Lung microvascular endothelial cell (primary cell): Measurements from ENCODE around the gene VWF. TPM values are rescaled to one million over a fixed set of nuclear protein-coding genes. Genes with fewer than 3 reads are reported as not detected.
A peak's percentile ranks its signal among the peaks of the same experiment; 100 is the strongest.
"Not testable (repeated sequence)": the region's sequence is repeated elsewhere in the genome, so short reads cannot be mapped to it uniquely, and the experiment has no call there.

Experiments
- DNase-seq, 2 donors: peaks; one replicate each; pipeline versions ENCODE4 v3.0.0 to v3.0.0-alpha.2; 2010; ENCODE audit warnings: low read depth in 2 of 2
- total RNA-seq: library from RNA; depleted of rRNA; stranded (reverse); fragments of >200 nt; gene quantifications from 2 replicates; pipeline ENCODE4 v1.2.1, GENCODE V29; 2014

Gene VWF
- total RNA-seq, 1 donor from 2014 or later: 1,530 TPM

DNA sequence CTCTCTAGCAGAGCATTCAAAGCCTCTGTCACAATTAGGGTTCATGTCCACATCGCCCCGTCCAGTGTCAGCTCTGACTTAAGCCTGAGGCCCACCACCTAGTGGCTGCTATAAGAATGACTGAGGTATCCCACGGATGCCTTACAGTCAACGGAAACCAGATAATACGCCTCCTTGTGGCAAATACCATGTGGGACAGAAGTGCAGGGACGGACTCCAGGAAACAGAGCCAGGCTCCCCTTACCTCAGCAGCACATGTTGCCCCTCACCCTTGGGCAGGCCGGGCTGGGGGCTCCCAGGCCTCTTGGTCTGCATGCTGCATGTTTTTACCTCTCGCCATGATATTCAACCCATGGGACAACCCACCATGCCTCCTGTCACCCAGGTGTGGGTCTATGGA is 86.3 kb downstream of the VWF start:
- peak; percentile 73 to 91 for DNase-seq

DNA sequence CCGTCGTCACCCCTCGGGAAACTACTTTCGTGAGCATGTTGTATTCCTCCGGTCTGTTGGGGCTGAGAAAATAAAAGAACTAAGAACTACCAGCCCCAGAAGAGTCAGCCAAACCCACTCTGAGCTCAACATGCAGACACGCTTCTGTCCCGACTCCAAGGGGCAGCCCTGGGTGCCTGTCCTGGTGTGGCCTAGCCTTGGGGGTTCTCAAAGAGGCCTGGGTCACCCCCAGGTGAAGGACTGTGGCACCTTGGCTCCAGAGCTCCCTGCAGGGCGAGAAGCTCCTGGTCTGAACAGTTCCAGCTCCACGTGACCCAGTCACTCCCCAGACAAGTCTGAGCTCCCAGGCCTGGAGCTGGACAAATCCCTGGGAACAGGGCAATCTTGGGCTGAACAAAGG is 87.0 kb downstream of the VWF start:
- no peak for DNase-seq

DNA sequence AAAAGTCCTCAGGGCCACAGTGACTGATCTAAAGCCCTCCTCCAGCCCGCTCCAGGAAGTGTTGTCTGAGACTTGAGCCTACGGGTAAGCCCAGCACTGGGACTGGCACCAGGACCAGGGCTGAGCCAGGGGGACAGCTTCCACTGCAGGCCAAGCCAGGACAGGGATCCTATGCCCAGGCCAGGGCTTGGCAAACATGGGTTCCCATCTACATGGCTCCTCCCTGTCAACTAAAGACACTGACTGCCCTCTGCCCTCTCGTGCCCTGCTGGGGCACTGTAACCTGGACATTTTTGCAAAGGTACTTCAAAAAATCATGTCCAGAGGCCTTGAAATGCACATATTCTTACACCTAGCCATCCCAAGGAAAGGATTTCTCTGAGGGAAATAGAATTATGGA is 88.0 kb downstream of the VWF start:
- DNase-seq: no peak

DNA sequence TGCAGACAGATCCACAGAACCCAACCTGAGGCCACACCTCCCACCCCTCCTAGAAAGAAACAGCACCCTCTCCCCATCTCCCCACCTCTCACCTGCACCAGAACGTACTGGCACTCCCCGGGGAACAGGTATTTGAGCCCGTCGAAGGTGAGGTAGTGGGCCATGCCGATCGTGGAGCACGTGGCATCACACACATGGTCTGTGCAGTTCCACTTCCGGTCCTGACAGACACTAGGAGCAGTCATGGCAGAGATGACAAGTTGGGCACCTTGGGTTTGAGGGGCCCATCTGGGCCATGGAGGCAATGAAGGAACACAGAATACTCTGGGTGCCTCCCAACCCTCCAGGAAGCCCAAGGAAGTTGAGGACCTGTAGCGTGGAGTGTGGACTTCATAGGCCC is 89.9 kb downstream of the VWF start:
- DNase-seq: no peak

DNA sequence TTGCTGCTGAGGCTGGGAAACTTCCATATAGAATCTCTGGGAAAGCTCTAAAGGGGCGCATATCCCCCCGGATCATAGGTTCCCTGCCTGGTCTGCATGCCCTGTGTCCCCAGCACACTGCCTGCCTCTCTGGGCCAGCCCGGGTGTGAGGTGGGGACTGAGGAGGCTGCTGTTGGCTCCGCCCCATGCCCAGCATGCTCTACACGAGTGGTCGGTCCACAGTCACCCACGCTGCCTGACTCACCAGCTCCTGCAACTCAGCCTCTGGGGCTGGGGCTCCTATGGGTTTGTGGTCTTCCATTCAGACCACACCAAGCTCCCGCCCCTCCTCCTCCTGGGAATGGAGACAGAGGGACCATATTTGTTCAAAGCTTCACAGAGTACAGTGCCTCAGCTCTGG is 90.9 kb downstream of the VWF start:
- DNase-seq: no peak

DNA sequence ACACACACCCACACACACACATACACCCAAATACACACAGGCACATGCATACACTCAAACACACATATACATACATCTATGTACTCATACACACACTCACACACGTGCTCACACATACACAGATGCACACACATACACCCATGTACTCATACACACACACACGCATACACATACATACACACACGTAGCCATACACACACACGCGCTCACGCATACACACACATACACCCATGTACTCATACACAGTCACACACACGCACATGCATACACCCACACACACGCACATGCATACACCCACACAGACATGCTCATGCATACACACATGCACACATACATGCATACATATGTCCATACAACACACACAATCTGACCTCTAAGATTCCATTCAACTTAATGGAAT is 91.7 kb downstream of the VWF start:
- DNase-seq: no peak

DNA sequence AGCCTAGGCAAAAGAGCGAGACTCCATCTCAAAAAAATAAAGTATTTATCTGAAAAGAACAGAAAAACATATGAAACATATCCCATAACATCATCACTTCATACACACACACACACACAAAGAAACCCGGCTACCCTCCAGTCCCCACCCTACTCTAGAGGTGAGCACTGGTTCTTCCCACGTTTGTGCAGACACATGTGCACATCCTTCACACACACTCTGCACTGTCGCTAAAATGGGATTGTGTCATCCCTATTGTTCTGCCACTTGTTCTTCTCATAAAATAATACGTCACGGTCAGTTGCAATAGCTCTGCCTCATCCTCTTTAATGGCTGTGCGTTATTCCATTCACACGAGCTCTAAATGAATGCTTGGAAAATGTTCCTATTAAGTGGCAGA is 93.5 kb downstream of the VWF start:
- no peak for DNase-seq

DNA sequence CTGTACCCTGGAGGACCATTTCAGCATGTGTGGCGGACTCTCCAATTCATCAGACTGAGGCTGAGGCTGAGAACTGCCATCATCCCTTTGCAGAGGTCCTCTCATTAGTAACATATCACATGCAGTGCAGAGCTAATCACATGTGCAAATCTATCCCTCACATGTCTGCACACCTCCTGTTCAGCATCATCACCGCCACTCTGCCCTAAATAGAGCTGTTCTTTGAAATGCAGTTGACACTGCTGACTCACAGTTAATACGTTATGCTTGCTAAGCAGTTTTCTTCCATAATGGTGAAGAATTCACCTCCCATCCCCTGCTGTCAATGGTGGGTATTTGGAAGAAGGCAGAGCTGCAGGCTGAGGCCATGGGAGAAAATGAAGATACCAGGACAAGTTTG is 94.4 kb downstream of the VWF start:
- no peak for DNase-seq

DNA sequence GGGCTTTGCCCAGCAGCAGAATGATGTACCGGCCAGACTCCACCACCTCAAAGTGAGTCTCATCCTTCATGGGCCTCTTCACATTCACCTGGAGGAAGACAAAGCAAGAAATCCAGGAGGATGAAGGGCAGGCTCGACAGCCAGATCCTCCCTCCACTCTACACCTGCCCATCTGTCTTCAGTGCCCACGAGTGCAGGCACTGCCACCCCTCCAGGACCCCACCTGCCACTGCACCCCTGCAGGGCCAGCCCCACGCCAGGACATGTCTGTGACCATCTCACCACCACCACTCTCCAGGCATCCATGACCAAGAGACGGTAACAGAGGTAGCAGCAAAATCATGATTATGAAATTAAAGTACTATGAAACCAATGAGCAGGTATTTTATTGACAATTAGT is 95.1 kb downstream of the VWF start:
- DNase-seq: no peak

DNA sequence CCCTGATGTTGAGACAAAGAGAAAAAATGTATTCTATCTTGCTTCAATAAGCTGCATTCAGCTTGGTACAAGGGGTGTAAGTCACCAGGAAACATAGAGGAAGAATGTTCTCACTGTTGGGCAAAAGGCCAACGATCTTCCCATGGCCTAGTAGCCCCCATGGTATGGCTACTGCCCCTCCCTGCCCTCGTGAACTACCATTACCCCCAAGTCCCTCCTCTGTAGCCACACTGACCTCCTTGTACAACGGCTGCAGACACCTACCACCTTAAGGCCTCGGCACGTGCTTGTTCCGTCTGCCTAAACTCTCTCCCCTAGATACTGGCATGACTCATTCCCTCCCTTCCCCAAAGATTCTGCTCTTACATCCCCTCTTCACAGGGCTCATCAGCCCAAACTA is 97.5 kb downstream of the VWF start:
- DNase-seq: peak; percentile 68 to 69

DNA sequence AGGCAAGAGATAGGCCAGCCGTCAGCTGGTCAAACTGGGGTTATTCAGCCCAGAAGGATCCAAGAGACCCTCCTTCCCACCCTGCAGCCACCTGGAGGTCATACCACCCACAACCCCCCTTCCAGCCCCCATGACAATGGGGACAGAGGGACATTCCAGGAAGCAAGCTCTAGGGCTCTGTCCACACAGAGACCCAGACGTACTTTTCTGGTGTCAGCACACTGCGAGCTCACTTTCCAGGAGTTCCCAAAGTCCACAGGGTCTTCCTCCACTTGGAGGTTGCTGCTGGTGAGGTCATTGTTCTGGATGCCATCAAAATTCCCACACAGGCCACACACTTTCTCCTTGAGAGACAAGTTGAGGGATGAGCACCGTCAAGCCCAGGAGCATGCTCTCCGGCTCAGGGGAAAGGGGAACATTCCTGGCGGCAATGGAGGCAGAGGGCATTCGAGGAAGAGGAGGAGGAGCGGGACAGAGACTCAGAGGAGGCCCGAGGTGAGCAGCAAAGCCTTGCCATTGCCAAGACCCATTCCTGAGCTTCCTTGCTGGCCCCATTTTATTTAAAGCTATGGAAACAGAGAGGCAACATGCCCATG is 98.7 kb downstream of the VWF start:
- not testable (repeated sequence) for DNase-seq

DNA sequence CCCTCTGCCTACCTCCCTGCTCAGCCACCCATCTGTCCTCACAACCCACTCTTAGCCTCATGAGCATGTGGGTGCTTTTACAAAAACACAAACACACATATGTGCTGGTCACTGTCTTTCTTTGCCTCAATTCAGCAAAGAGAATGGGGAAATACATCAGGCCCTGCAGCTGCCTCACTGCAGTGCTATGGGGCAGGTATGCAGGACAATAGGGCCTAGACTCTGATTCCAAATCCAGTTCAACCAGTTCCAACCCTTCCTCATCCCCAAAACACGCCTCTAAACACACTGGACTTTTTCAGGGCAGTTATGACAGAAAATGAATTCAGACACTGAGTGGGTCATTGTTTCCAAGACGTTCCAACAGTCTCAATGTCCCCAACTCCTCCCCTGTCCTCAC is 100.4 kb downstream of the VWF start:
- DNase-seq: not testable (repeated sequence)

DNA sequence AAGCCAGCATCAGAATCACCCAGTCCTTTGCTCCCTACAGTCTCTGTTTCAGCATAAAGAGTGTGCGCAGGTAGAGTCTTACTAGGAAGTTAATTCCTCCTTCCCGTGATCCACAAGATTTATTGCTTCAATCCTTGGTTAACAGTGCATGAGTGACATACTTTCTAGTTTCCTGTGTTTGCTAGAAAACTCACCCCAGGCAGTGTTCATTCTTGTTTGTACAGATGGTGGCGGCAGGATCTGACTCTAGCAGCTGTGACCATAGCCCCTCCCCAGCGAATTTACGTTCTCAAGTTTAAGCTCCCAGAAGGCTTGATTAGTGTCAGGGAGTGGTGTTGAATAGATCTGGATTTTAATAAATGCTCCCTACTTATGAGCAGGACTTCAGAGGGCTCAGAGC is 103.5 kb downstream of the VWF start:
- DNase-seq: no peak

DNA sequence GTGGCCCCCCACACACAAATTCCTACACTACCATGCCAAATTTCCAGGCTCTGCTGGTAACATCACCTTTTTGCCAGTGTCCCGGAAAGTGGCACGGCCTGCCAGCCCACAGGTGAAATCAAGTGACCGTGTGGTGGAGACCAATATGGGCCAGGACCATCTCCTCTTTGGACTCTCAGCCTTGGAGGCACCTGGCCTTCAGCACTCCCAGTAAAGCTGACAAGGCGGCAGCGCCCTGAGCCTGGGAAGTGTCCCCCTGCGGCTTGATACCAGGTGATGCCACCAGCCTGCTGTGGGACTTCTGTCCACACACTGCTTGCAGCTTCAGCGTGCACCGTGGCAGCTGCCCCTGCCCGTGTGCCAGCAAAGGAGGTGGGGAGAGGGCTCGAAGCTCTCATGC is 104.0 kb downstream of the VWF start:
- DNase-seq: not testable (repeated sequence)

DNA sequence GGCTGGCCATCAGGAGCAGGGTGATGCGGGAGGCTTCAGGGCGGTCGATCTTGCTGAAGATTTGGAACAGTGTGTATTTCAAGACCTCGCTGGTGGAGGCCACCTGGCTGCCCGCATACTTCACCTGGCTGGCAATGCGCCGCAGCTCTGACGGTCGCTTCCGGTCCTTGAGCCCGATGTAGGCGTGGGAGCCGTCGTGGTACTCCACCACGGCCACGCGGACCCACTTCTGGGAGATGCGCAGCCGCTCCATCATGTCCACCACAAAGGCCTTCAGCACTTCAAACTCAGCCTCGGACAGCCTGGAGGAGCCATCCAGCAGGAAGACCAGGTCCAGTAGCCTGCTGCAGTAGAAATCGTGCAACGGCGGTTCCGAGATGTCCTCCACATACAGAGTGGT is 105.2 kb downstream of the VWF start:
- not testable (repeated sequence) for DNase-seq

DNA sequence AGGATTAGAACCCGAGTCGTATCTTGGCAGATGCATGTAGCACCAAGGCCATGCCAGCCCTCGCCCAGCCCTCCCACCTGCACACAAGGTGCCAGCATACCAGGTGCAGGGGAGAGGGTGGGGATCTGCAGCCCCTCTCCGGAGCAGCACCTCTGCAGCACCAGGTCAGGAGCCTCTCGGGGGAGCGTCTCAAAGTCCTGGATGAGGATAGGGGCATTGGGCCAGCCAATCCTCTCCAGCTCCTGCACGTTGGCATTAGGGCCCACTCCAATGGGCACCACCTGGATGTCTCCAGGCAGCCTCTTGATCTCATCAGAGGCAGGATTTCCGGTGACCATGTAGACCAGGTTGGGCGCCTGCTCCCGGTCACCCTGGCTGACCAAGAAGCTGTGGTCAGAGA is 106.2 kb downstream of the VWF start:
- no peak for DNase-seq

DNA sequence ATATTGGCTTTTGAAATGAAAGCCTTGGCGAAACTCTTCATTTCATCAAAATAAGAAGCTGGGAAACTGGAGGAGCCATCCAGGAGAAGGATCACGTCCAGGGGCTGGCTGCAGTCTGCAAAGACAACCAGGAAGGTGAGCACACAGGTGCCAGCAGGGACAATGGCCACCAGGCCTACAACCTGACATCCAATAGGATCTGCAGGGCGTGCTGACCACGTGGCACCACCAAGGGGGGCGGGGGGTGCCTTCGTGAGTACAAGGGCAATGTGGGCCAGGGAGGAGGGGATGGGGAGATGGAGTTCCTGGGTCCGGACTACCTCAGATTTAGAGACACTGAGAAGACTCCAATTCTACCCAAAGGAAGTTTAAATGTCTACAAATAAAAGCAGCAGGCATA is 107.7 kb downstream of the VWF start:
- no peak for DNase-seq

DNA sequence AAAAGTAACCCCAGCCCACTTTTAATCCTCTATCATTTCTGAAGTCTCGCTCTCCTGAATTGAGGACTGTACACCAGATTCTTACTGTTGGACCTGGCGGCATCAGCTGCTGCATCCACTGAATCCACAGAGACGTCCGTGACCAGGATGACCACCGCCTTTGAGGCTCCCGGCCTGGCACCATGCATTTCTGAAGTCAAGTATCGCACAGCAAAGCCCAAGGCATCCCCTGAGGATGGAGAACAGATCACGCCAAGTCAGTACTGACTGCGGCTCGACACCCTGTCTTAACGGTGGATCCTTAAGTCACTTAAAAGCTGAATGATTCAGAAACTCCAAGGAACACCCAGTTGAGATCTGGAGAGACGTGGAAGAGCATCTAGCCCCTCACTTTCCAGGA is 108.5 kb downstream of the VWF start:
- DNase-seq: not testable (repeated sequence)

DNA sequence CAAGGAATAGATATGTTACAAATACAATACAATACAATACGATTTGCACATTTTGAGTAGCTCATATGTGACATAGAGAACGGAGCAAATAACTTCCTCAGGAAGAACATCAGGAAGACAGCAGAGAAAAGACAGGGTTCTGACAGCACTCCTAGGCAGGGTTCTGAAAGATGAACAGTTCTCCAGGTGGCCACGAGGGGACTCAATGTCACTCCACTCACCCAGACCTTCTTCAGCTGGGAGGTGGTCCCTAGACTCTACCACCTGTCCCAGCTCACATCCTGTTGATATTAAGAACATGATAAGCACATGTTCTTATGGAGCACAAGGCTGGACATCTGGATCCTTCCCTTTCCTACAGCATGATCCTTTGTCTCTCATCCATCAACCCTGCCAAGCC is 109.2 kb downstream of the VWF start:
- not testable (repeated sequence) for DNase-seq

DNA sequence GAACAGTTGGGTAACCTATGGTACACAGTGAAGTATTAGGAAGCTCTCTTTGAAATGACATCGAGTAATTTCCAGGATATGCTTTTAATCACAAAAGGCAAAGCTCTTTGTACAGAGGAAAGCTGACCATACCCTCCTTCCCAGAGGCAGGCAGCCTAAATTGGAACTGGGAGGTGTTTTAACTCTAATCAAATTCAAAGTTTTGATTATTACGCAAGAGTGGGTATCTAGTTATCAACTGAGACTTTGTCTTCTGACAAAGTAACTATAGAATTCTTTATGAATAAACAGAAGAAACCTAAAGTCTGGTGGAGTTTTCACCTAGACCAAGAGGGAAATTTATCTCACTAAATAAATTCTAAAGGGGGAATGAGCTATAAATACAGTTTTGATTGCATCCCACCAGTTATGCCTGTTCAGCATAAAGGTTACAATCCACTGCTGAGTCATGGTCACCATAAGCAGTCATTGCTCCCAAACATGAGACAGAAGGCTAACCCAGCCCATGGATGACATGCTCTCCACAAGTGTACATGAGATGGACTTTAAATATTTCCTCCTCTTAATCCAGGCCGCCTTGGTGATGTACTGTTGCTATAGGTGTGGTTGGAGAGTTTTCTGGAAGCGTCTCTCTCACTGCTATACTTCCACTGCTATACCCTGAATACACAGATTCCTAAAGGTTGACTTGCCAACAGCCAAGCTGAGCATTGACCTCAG is 113.7 kb downstream of the VWF start:
- DNase-seq: not testable (repeated sequence)

DNA sequence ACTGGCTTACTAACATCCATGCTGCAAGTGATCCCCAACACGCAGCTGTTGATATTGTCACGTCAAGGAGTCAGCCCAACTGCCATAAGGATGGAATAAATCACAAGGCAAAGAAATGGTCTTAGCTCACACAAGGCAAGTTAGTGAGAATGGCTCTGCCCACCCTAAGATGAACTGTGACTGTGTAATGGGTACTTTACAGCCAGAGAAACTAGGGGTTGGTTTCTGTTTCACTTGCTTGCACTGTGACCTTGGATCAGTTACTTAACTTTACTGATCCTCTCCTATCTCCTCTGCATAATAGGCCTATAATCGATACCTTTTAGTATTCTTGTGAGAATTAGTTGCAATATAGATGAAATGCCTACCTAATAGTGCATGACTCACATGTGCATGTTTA is 127.2 kb downstream of the VWF start:
- DNase-seq: no peak

DNA sequence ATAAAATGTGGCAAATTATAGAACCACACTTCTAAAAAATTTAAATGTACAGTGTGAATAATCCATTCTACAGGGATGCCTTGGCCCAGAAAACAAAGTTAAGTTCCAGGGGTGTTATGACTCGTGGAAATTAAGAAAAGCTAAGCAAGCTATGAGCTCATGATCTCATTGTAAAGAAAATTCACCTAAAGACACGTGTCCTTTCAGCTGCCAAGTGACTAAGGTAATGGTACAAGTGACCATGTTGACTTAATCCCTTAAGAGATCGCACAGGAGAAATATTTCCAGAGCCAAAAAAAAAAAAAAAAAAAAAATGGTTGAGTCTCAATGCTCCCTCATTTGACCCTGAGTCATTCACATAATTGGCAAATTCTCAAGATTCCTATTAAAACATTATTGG is 128.0 kb downstream of the VWF start:
- no peak for DNase-seq

DNA sequence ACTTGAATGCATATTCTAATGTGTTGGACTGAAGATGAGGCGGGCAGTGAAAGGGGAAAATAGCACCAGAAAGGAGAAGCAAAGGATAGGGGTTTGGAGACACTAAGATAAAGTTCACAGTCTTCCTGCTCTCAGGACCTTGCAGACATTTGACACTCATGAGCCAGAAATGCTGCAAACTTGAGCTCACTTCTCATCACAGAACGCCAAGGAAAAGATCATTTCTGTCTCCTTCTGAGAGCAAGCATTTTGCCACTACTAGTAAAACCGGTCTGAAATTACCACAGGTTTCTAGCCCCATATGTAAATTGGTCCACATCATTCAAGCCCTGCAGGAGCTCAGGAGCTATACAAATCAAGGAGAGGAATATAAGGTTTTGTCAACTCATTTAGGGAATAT is 134.8 kb downstream of the VWF start:
- no peak for DNase-seq

DNA sequence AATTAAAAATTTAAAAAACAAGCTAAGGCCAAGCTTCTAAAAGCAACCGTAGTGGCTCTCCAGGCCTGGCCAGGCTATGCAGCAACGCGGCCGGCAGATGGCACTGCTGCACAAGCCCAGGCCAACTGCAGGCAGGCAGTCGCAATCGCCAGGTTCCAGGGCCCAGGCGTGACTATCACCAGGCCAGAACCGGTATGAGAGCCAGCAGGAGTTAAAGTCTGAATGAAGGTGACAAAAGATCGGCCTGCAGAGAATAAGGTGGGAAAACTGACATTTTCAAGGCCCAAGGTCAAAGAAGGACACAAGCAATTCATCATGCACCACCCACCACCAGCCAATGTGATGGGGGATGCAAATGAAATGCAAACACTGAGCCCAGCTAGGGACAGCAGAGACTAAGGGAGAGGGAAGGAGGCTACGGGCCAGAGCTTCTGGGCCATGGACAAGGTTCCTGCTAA is 135.8 kb downstream of the VWF start:
- peak; percentile 83 to 85 for DNase-seq
